PC-3 (cell line): ENCODE data around the gene GFOD1. TPM values are rescaled to one million over a fixed set of nuclear protein-coding genes. Genes with fewer than 3 reads are reported as not detected.

Experiments
- ATAC-seq: fragments of 200-7000 bp; cut with Tn5 transposase; 2 replicates; pipeline ENCODE4 v1.9.1; 2020; ENCODE audit warnings: mild to moderate bottlenecking, moderate library complexity
- BruUV-seq: library from RNA; stranded (reverse); fragments of 400-500 nt; replicated peaks from 2 replicates; lab custom pipeline; 2021; lab: Mats Ljungman, UMichigan
- CTCF ChIA-PET: fragments of 300-600 bp; sonication (Branson Sonifier 250); formaldehyde crosslinking; loops from one replicate; lab custom pipeline; 2022; ENCODE audit warnings: antibody characterized with exemption; lab: Charles Lee
- POLR2A ChIA-PET: fragments of 300-600 bp; sonication (Branson Sonifier 250); formaldehyde crosslinking; loops from one replicate; lab custom pipeline; 2022; ENCODE audit warnings: antibody characterized with exemption; ENCODE audit not compliant: unreplicated experiment; lab: Charles Lee
- DNase-seq: peaks from one replicate; pipeline ENCODE4 v3.0.0-alpha.2; 2015
- H2AFZ ChIP-seq: fragments of 300-600 bp; sonication (generic); 2 replicates; pipeline ENCODE4 v1.6.0; 2016; ENCODE audit warnings: antibody characterized with exemption, low read length
- H3F3A ChIP-seq: fragments of 300-600 bp; sonication (generic); one replicate; pipeline ENCODE4 v1.6.0; 2017; ENCODE audit warnings: antibody characterized with exemption, low read length, control low read depth, mild to moderate bottlenecking; ENCODE audit not compliant: unreplicated experiment
- H3K27ac ChIP-seq: fragments of 300-600 bp; sonication (generic); 2 replicates; pipeline ENCODE4 v1.5.1; 2016; ENCODE audit warnings: mild to moderate bottlenecking, low read length
- H3K27me3 ChIP-seq: fragments of 300-600 bp; sonication (generic); 2 replicates; pipeline ENCODE4 v1.6.1; 2016; ENCODE audit warnings: low read length, mixed read lengths
- H3K36me3 ChIP-seq: fragments of 300-600 bp; sonication (generic); 2 replicates; pipeline ENCODE4 v1.6.1; 2016; ENCODE audit warnings: low read depth, mixed run types, low read length, mixed read lengths
- H3K4me1 ChIP-seq: fragments of 300-600 bp; sonication (generic); 2 replicates; pipeline ENCODE4 v1.5.1; 2016; ENCODE audit warnings: low read length; ENCODE audit not compliant: insufficient read depth
- H3K4me2 ChIP-seq: fragments of 300-600 bp; sonication (generic); 2 replicates; pipeline ENCODE4 v1.6.0; 2016; ENCODE audit warnings: low read length
- H3K4me3 ChIP-seq: fragments of 300-600 bp; sonication (generic); 2 replicates; pipeline ENCODE4 v1.5.1; 2016; ENCODE audit warnings: mild to moderate bottlenecking, low read length, mixed read lengths
- H3K79me2 ChIP-seq: fragments of 300-600 bp; sonication (generic); 2 replicates; pipeline ENCODE4 v1.6.1; 2017; ENCODE audit warnings: low read length, mixed read lengths
- H3K9ac ChIP-seq: fragments of 300-600 bp; sonication (generic); 2 replicates; pipeline ENCODE4 v1.6.0; 2016; ENCODE audit warnings: mild to moderate bottlenecking, low read length
- H3K9me2 ChIP-seq: fragments of 300-600 bp; sonication (generic); replicated peaks from 2 replicates; pipeline ENCODE4 v1.6.1; 2016; ENCODE audit warnings: mixed run types, low read length, mixed read lengths
- H3K9me3 ChIP-seq: fragments of 300-600 bp; sonication (generic); 2 replicates; pipeline ENCODE4 v1.6.1; 2016; ENCODE audit warnings: low read length, mixed read lengths
- H4K20me1 ChIP-seq: fragments of 300-600 bp; sonication (generic); 2 replicates; pipeline ENCODE4 v1.6.1; 2016; ENCODE audit warnings: low read length, mixed read lengths
- EZH2 ChIP-seq: fragments of 300-600 bp; sonication (generic); IDR thresholded peaks from one replicate; pipeline ENCODE4 v1.6.1; 2017; ENCODE audit warnings: antibody characterized with exemption, mild to moderate bottlenecking, low read length; ENCODE audit not compliant: unreplicated experiment
- EZH2phosphoT487 ChIP-seq: fragments of 300-600 bp; sonication (generic); IDR thresholded peaks from 2 replicates; pipeline ENCODE4 v1.6.1; 2018; ENCODE audit warnings: mild to moderate bottlenecking, antibody characterized with exemption, low read length, borderline replicate concordance
- intact Hi-C: fragments of 100-400 bp; cut with micrococcal nuclease; formaldehyde crosslinking; loops from 2 replicates; pipeline ENCODE4 v1.9.0; 2023
- total RNA-seq: library from RNA; depleted of rRNA; stranded (reverse); fragments of >200 nt; gene quantifications from 2 replicates; pipeline ENCODE4 v1.2.3, GENCODE V29; 2014
- TF ChIP-seq, protein P1 (sequence below): fragments of 300-600 bp; sonication (generic); conservative IDR thresholded peaks from 2 replicates; pipeline ENCODE4 v1.5.1; 2017; ENCODE audit warnings: antibody characterized with exemption, low read depth, mild to moderate bottlenecking, low read length

Gene GFOD1
- total RNA-seq, 1 experiment from 2014 or later = 16.0 TPM

- Histone ChIP-seq H3F3A (no peaks in the 10 kb centered on the region), H2AFZ (no peak overlapping the region), H3K9me2 (no peaks in the 10 kb centered on the region), H3K36me3 (no peaks in the 10 kb centered on the region), H3K27me3 (no peaks in the 10 kb centered on the region), H4K20me1 (no peaks in the 10 kb centered on the region), H3K4me2 (no peak overlapping the region), H3K4me3 (no peak overlapping the region), H3K79me2 (no peaks in the 10 kb centered on the region), H3K4me1 (peaks cover 14% of the 10 kb centered on the region), H3K9me3 (no peaks in the 10 kb centered on the region), H3K9ac (no peak overlapping the region), H3K27ac (no peak overlapping the region)
- CTCF ChIA-PET = no interaction called here
- intact Hi-C loops = no loop called here
- no peak for DNase-seq
- ATAC-seq = no peak
- POLR2A ChIA-PET = no interaction called here
- BruUV-seq = no TSS peak
- no peak for TF ChIP-seq EZH2
- TF ChIP-seq EZH2phosphoT487 = no peak
- TF ChIP-seq, protein P1, sequence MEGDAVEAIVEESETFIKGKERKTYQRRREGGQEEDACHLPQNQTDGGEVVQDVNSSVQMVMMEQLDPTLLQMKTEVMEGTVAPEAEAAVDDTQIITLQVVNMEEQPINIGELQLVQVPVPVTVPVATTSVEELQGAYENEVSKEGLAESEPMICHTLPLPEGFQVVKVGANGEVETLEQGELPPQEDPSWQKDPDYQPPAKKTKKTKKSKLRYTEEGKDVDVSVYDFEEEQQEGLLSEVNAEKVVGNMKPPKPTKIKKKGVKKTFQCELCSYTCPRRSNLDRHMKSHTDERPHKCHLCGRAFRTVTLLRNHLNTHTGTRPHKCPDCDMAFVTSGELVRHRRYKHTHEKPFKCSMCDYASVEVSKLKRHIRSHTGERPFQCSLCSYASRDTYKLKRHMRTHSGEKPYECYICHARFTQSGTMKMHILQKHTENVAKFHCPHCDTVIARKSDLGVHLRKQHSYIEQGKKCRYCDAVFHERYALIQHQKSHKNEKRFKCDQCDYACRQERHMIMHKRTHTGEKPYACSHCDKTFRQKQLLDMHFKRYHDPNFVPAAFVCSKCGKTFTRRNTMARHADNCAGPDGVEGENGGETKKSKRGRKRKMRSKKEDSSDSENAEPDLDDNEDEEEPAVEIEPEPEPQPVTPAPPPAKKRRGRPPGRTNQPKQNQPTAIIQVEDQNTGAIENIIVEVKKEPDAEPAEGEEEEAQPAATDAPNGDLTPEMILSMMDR = no peak
Observed at GRCh38 chr6:13349811-13350506, 137.4 kb downstream of the GFOD1 start.

DNA sequence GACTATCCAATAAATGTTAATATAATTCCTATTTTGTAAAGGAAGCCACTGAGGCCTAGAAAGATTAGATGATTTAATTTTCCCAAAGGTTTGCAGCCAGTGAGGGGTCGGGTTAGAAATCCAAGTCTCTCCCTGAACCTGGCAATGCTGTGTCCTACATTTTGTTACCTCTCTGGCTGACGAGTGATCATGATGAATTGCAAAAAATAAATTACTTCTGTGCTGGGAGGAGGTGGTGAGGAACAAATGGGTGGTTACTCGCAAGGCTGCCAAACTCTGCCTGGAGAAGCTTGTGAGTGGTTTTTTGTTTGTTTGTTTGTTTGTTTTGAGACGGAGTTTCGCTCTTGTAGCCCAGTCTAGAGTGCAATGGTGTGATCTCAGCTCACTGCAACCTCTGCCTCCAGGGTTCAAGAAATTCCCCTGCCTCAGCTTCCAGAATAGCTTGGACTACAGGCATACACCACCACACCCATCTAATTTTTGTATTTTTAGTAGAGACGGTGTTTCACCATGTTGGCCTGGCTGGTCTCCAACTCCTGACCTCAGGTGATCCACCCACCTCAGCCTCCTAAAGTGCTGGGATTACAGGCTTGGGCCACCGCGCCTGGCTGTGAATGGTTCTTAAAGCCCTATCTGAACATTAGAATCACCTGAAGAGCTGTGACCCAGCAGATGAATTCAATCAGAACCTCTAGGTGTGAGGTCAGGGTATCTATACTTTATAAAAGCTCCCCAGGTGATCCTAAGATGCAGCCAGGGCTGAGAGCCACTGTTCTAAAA is 138.9 kb downstream of the GFOD1 start:
- no TSS peak for BruUV-seq
- H3K9me3 ChIP-seq = no peaks in the 10 kb centered on the region
- DNase-seq (no peak), ATAC-seq (no peak)
- no peaks in the 10 kb centered on the region for H3K36me3 ChIP-seq
- no peak overlapping the region for H2AFZ ChIP-seq
- no peaks in the 10 kb centered on the region for H3K27me3 ChIP-seq
- H3K9ac ChIP-seq = no peak overlapping the region
- H3K4me1 ChIP-seq = 0 out of 2 replicates have a peak, but pooled peaks cover under 1% of the 10 kb centered on the region
- no peaks in the 10 kb centered on the region for H3K79me2 ChIP-seq
- H3F3A ChIP-seq = no peaks in the 10 kb centered on the region
- intact Hi-C loops = no loop called here
- ChIA-PET CTCF (no interaction called here), POLR2A (no interaction called here)
- H3K4me3 ChIP-seq = no peak overlapping the region
- TF ChIP-seq, protein P1 = no peak
- TF ChIP-seq EZH2 (no peak), EZH2phosphoT487 (no peak)
- H3K27ac ChIP-seq = no peak overlapping the region
- no peaks in the 10 kb centered on the region for H4K20me1 ChIP-seq
- H3K9me2 ChIP-seq = no peaks in the 10 kb centered on the region
- no peak overlapping the region for H3K4me2 ChIP-seq

- no peak for ATAC-seq
- DNase-seq = no peak
- Histone ChIP-seq H2AFZ (no peak overlapping the region), H3K9ac (no peak overlapping the region), H4K20me1 (no peaks in the 10 kb centered on the region), H3K4me3 (no peak overlapping the region), H3K36me3 (no peaks in the 10 kb centered on the region), H3K27ac (no peak overlapping the region), H3K79me2 (no peaks in the 10 kb centered on the region), H3K4me2 (no peak overlapping the region), H3K9me3 (no peaks in the 10 kb centered on the region), H3K9me2 (no peaks in the 10 kb centered on the region), H3K4me1 (no peaks in the 10 kb centered on the region), H3F3A (no peaks in the 10 kb centered on the region), H3K27me3 (no peaks in the 10 kb centered on the region)
- TF ChIP-seq EZH2phosphoT487 (no peak), EZH2 (no peak)
- TF ChIP-seq, protein P1 = no peak
- ChIA-PET CTCF (no interaction called here), POLR2A (no interaction called here)
- no TSS peak for BruUV-seq
- intact Hi-C loops = no loop called here
Observed at GRCh38 chr6:13346245-13346644, 141.2 kb downstream of the GFOD1 start.
